OCI-LY7 (cell line): ENCODE data around the gene TXNL4B. TPM values are rescaled to one million over a fixed set of nuclear protein-coding genes. Genes with fewer than 3 reads are reported as not detected.

ENCODE experiments used
- BruUV-seq: library from RNA; stranded (reverse); fragments of 400-500 nt; replicated peaks from 2 replicates; lab custom pipeline; 2021; lab: Mats Ljungman, UMichigan
- CTCF ChIA-PET: fragments of 300-600 bp; sonication (Branson Sonifier 250); formaldehyde crosslinking; loops from one replicate; lab custom pipeline; 2022; ENCODE audit warnings: antibody characterized with exemption; ENCODE audit not compliant: unreplicated experiment; lab: Charles Lee
- POLR2A ChIA-PET: fragments of 300-600 bp; sonication (Branson Sonifier 250); formaldehyde crosslinking; loops from one replicate; lab custom pipeline; 2022; ENCODE audit warnings: antibody characterized with exemption; lab: Charles Lee
- DNase-seq: peaks from one replicate; pipeline ENCODE4 v3.0.0-alpha.2; 2015; ENCODE audit warnings: low spot score
- H2AFZ ChIP-seq: fragments of 200-600 bp; sonication (generic), shearing (Covaris generic); 2 replicates; pipeline ENCODE4 v1.6.1; 2014; ENCODE audit warnings: mild to moderate bottlenecking, antibody characterized with exemption, low read length, moderate library complexity
- H3K27ac ChIP-seq: fragments of 200-600 bp; sonication (generic); 2 replicates; pipeline ENCODE4 v1.5.1; 2014; ENCODE audit warnings: mixed run types, low read depth, mild to moderate bottlenecking, moderate library complexity, low read length, inconsistent platforms; ENCODE audit not compliant: poor library complexity, severe bottlenecking
- H3K36me3 ChIP-seq: fragments of 200-600 bp; sonication (generic); 2 replicates; pipeline ENCODE4 v1.6.1; 2014; ENCODE audit warnings: mild to moderate bottlenecking, antibody characterized with exemption, low read length, moderate library complexity, mixed read lengths; ENCODE audit not compliant: insufficient read depth
- H3K4me1 ChIP-seq: fragments of 200-600 bp; sonication (generic); 2 replicates; pipeline ENCODE4 v1.5.1; 2014; ENCODE audit warnings: mild to moderate bottlenecking, low read length; ENCODE audit not compliant: insufficient read depth, poor library complexity, severe bottlenecking
- H3K4me2 ChIP-seq: fragments of 200-600 bp; sonication (generic); 2 replicates; pipeline ENCODE4 v1.6.1; 2014; ENCODE audit warnings: mild to moderate bottlenecking, low read length
- H3K4me3 ChIP-seq: fragments of 200-600 bp; sonication (generic); 2 replicates; pipeline ENCODE4 v1.5.1; 2014; ENCODE audit warnings: mild to moderate bottlenecking, low read depth, low read length; ENCODE audit not compliant: poor library complexity, severe bottlenecking
- H3K79me2 ChIP-seq: fragments of 200-600 bp; sonication (generic); 2 replicates; pipeline ENCODE4 v1.6.1; 2016; ENCODE audit warnings: low read depth, mild to moderate bottlenecking, low read length, moderate library complexity, mixed read lengths; ENCODE audit not compliant: insufficient read depth
- H3K9me2 ChIP-seq: fragments of 200-600 bp; sonication (generic); 2 replicates; pipeline ENCODE4 v1.6.1; 2016; ENCODE audit warnings: mild to moderate bottlenecking, low read length, mixed read lengths; ENCODE audit not compliant: insufficient read depth
- H3K9me3 ChIP-seq: fragments of 200-600 bp; sonication (generic); 2 replicates; pipeline ENCODE4 v1.6.1; 2014; ENCODE audit warnings: mild to moderate bottlenecking, mixed run types, low read length, mixed read lengths
- H4K20me1 ChIP-seq: fragments of 200-600 bp; sonication (generic); 2 replicates; pipeline ENCODE4 v1.6.1; 2014; ENCODE audit warnings: mild to moderate bottlenecking, antibody characterized with exemption, low read length, moderate library complexity, mixed read lengths; ENCODE audit not compliant: insufficient read depth
- CTCF ChIP-seq: fragments of 200-600 bp; sonication (generic); conservative IDR thresholded peaks from 2 replicates; pipeline ENCODE4 v1.5.1; 2014; ENCODE audit warnings: mild to moderate bottlenecking, antibody characterized with exemption, low read length, moderate library complexity, mixed read lengths
- EZH2phosphoT487 ChIP-seq: fragments of 200-600 bp; sonication (generic); IDR thresholded peaks from 2 replicates; pipeline ENCODE4 v1.6.1; 2018; ENCODE audit warnings: low read depth, borderline replicate concordance, mild to moderate bottlenecking, mixed run types, antibody characterized with exemption, low read length, moderate library complexity, mixed read lengths
- intact Hi-C: fragments of 100-400 bp; cut with micrococcal nuclease; formaldehyde crosslinking; loops from one replicate; pipeline ENCODE4 v1.10.0; 2022; ENCODE audit not compliant: unreplicated experiment
- total RNA-seq, 2 experiments: library from RNA; depleted of rRNA in 1 of 2; stranded (reverse); fragments of >200 nt in 1 of 2; shearing (Covaris generic) in 1 of 2; gene quantifications; 2 replicates each; pipeline ENCODE4 v1.2.3, GENCODE V29; 2014 to 2022

The TXNL4B gene
- total RNA-seq, 2 experiments from 2014 or later, result 7.9 to 14.5 TPM

DNA sequence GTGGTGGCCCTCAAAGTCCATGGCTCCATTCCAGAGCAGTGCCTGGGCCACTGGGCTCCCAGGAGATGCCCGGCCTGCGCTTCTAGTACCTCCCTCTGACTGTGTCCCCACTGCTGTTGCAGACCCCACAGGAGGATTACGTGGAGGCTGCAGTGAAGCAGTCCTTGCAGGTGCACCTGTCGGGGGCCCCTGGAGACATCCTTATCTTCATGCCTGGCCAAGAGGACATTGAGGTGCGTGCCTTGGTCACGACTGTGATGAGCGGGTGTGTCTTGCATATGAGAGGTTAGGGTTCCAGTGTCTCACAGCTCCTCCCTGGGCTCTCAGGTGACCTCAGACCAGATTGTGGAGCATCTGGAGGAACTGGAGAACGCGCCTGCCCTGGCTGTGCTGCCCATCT is 11.5 kb upstream of the TXNL4B start:
- H2AFZ ChIP-seq, result no peak overlapping the region
- intact Hi-C loops, result no loop called here
- peaks cover 12% of the 10 kb centered on the region for H3K4me1 ChIP-seq
- TF ChIP-seq CTCF (no peak), EZH2phosphoT487 (no peak)
- ChIA-PET POLR2A (interaction anchor here (0.6 kb wide), 1 partner anchor 14 kb away, joined by 3 read pairs; no protein-coding TSS in a partner anchor), CTCF (no interaction called here)
- BruUV-seq, result no TSS peak
- H3K4me3 ChIP-seq, result no peak overlapping the region
- no peak for DNase-seq
- no peaks in the 10 kb centered on the region for H3K9me2 ChIP-seq
- no peaks in the 10 kb centered on the region for H3K79me2 ChIP-seq
- no peaks in the 10 kb centered on the region for H3K9me3 ChIP-seq
- H4K20me1 ChIP-seq, result no peaks in the 10 kb centered on the region
- no peak overlapping the region for H3K27ac ChIP-seq
- H3K36me3 ChIP-seq, result peaks cover 100% of the 10 kb centered on the region
- no peak overlapping the region for H3K4me2 ChIP-seq

- CTCF ChIA-PET, result no interaction called here
- BruUV-seq, result no TSS peak
- no peaks in the 10 kb centered on the region for H3K9me2 ChIP-seq
Observed at GRCh38 chr16:72101195-72101594, 7.8 kb upstream of the TXNL4B start.

More at GRCh38 chr16:72101195-72101594, 7.8 kb upstream of the TXNL4B start:
- Histone ChIP-seq H3K4me2 (no peak overlapping the region), H3K4me1 (peaks cover 12% of the 10 kb centered on the region), H3K4me3 (no peak overlapping the region), H2AFZ (no peak overlapping the region), H3K27ac (no peak overlapping the region), H3K36me3 (peaks cover 93% of the 10 kb centered on the region), H3K79me2 (0 out of 2 replicates have a peak, but pooled peaks cover under 1% of the 10 kb centered on the region), H4K20me1 (no peaks in the 10 kb centered on the region), H3K9me3 (no peaks in the 10 kb centered on the region)
- no peak for DNase-seq
- intact Hi-C loops, result no loop called here
- TF ChIP-seq EZH2phosphoT487 (no peak), CTCF (no peak)
- POLR2A ChIA-PET, result no interaction called here
